ENCODE results near the gene NPC1L1. TPM values are rescaled to one million over a fixed set of nuclear protein-coding genes. Genes with fewer than 3 reads are reported as not detected.
A peak's percentile ranks its signal among the peaks of the same experiment; 100 is the strongest.

NPC1L1 gene
- total and polyA plus RNA-seq, 2 of the 13 experiments (the other 11 are each of a cell fraction or from before 2014, with no cell fraction given): 4.8 to 14.5 TPM

DNA sequence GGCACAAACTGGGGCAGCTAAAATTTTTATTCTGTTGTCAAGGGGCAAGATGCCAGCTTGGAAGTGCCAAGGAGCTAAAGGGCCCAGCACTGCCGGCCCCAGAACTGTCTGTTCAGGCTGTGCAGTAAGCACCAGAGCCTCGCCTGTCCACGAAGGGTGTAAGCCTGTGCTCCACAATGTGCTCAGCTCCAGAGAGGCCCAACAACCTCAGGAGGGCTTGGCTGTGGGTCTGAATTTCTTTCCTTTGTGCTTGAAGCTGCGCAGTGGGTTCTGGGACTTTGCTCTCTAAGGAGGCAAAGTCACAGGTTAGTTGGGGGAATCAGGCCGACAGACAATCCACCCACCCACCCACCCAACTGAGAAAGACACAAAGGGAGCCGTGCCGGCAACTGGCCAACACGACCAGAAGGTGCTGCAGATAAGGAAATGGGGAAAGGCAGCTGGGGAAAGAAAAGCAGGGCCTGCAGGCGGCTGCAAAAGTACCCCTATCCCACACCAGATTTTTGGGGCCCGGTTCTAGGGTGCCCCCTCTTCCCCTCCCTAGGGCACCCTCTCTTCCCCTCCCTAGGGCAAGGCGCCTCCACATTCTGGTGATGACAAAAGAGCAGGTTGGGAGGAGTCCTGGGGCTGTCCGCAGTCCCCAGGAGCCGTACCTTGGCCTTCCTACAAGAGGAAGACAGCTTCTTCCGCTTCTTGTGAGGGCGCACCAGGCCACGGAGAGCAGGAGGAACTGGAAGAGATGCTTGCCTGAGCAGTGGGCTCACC is 24.8 kb upstream of the NPC1L1 start:
- ATAC-seq (peak; percentile 33), DNase-seq (ENCODE audit: low spot score) (no peak), FAIRE-seq (no peak)
- no TSS peak for BruUV-seq (replicated peaks)
- Histone ChIP-seq H3K4me2 (ENCODE audit: low read depth, low read length) (no peak overlapping the region), H3K79me2 (ENCODE audit: insufficient read depth, low read length) (no peaks in the 10 kb centered on the region), H2AFZ (ENCODE audit: low read length) (no peak overlapping the region), H3K36me3 (replicated peaks in 1 of 2; ENCODE audit: control insufficient read depth in 1 of 2, insufficient read depth in 2 of 2, low read length in 2 of 2) (peaks cover 41 to 62% of the 10 kb centered on the region in 2 experiments), H3K4me1 (ENCODE audit: insufficient read depth, low read length) (peaks cover 34% of the 10 kb centered on the region), H3K4me3 (replicated peaks in 1 of 3; ENCODE audit: insufficient read depth in 1 of 3, low read depth in 2 of 3, low read length in 3 of 3) (no peak overlapping the region), H3K27me3 (ENCODE audit: control insufficient read depth in 1 of 2, insufficient read depth in 2 of 2, low read length in 2 of 2) (no peaks in the 10 kb centered on the region), H3K27ac (ENCODE audit: extremely low read length, insufficient read depth, low read length) (no peak overlapping the region), H3K9ac (ENCODE audit: insufficient read depth, low read depth, low read length) (no peak overlapping the region), H3K9me3 (ENCODE audit: low read length) (no peaks in the 10 kb centered on the region), H4K20me1 (ENCODE audit: insufficient read depth, low read length) (no peaks in the 10 kb centered on the region; the same call in 1 of the 2 replicates)
- intact Hi-C loops (cut with micrococcal nuclease; ENCODE audit: unreplicated experiment) (loop anchor here (1.0 to 2.0 kb wide), 3 partner anchors 23 to 325 kb away; no protein-coding TSS in a partner anchor), in situ Hi-C loops (cut with HindIII; ENCODE audit: extremely low pct_ligation_motif_present, low pct_unique_long_range_greater_than_20kb) (no loop called here)
- WGBS (ENCODE audit: low lambda C conversion rate): 93% methylated on average over 10 of the region's 16 CpGs
- CTCF ChIA-PET (ENCODE audit: low intra/inter-chr PET ratio, low total read pairs): interaction anchor here (0.8 to 2.5 kb wide), 4 partner anchors 29 to 325 kb away, joined by 3 to 14 read pairs (median 6); no protein-coding TSS in a partner anchor
- POLR2A ChIA-PET: interaction anchor here (0.8 to 4.2 kb wide), 8 partner anchors 7 to 113 kb away, joined by 3 to 45 read pairs (median 6); partner anchors contain the start of genes DDX56, NPC1L1, NUDCD3 and OGDH
- TF ChIP-seq POLR2AphosphoS2 (IDR thresholded peaks at IDR 0.05; ENCODE audit: low read depth, low read length) (no peak), MYC (CRISPR knock-in tag; IDR thresholded peaks at IDR 0.05; ENCODE audit: borderline replicate concordance) (0 out of 2 replicates have a peak, but pooled peaks have one; percentile 4), ASH2L (IDR thresholded peaks at IDR 0.05; ENCODE audit: insufficient read length, low read depth, low read length) (no peak), ZNF614 (CRISPR knock-in tag; IDR thresholded peaks at IDR 0.05; ENCODE audit: borderline replicate concordance) (peak; percentile 7; the same call in 1 of the 2 replicates), FOSL2 (CRISPR knock-in tag; IDR thresholded peaks at IDR 0.05) (peak; percentile 1; the same call in 1 of the 2 replicates), ZFP90 (CRISPR knock-in tag; IDR thresholded peaks at IDR 0.05; ENCODE audit: borderline replicate concordance) (0 out of 2 replicates have a peak, but pooled peaks have one; percentile 15), GABPB1 (CRISPR knock-in tag; IDR thresholded peaks at IDR 0.05) (no peak)
- TF ChIP-seq, protein P1, sequence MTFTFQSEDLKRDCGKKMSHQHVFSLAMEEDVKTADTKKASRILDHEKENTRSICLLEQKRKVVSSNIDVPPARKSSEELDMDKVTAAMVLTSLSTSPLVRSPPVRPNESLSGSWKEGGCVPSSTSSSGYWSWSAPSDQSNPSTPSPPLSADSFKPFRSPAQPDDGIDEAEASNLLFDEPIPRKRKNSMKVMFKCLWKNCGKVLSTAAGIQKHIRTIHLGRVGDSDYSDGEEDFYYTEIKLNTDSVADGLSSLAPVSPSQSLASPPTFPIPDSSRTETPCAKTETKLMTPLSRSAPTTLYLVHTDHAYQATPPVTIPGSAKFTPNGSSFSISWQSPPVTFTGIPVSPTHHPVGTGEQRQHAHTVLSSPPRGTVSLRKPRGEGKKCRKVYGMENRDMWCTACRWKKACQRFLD (CRISPR knock-in tag; IDR thresholded peaks at IDR 0.05; ENCODE audit: borderline replicate concordance): no peak
- TF ChIP-seq, protein P2, sequence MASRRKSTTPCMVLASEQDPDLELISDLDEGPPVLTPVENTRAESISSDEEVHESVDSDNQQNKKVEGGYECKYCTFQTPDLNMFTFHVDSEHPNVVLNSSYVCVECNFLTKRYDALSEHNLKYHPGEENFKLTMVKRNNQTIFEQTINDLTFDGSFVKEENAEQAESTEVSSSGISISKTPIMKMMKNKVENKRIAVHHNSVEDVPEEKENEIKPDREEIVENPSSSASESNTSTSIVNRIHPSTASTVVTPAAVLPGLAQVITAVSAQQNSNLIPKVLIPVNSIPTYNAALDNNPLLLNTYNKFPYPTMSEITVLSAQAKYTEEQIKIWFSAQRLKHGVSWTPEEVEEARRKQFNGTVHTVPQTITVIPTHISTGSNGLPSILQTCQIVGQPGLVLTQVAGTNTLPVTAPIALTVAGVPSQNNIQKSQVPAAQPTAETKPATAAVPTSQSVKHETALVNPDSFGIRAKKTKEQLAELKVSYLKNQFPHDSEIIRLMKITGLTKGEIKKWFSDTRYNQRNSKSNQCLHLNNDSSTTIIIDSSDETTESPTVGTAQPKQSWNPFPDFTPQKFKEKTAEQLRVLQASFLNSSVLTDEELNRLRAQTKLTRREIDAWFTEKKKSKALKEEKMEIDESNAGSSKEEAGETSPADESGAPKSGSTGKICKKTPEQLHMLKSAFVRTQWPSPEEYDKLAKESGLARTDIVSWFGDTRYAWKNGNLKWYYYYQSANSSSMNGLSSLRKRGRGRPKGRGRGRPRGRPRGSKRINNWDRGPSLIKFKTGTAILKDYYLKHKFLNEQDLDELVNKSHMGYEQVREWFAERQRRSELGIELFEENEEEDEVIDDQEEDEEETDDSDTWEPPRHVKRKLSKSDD (CRISPR knock-in tag; IDR thresholded peaks at IDR 0.05; ENCODE audit: low read depth): no peak
- TF ChIP-seq, protein P3, sequence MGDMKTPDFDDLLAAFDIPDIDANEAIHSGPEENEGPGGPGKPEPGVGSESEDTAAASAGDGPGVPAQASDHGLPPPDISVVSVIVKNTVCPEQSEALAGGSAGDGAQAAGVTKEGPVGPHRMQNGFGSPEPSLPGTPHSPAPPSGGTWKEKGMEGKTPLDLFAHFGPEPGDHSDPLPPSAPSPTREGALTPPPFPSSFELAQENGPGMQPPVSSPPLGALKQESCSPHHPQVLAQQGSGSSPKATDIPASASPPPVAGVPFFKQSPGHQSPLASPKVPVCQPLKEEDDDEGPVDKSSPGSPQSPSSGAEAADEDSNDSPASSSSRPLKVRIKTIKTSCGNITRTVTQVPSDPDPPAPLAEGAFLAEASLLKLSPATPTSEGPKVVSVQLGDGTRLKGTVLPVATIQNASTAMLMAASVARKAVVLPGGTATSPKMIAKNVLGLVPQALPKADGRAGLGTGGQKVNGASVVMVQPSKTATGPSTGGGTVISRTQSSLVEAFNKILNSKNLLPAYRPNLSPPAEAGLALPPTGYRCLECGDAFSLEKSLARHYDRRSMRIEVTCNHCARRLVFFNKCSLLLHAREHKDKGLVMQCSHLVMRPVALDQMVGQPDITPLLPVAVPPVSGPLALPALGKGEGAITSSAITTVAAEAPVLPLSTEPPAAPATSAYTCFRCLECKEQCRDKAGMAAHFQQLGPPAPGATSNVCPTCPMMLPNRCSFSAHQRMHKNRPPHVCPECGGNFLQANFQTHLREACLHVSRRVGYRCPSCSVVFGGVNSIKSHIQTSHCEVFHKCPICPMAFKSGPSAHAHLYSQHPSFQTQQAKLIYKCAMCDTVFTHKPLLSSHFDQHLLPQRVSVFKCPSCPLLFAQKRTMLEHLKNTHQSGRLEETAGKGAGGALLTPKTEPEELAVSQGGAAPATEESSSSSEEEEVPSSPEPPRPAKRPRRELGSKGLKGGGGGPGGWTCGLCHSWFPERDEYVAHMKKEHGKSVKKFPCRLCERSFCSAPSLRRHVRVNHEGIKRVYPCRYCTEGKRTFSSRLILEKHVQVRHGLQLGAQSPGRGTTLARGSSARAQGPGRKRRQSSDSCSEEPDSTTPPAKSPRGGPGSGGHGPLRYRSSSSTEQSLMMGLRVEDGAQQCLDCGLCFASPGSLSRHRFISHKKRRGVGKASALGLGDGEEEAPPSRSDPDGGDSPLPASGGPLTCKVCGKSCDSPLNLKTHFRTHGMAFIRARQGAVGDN (CRISPR knock-in tag; IDR thresholded peaks at IDR 0.05): peak; percentile 7; the same call in 1 of the 2 replicates
- TF ChIP-seq, protein P4, sequence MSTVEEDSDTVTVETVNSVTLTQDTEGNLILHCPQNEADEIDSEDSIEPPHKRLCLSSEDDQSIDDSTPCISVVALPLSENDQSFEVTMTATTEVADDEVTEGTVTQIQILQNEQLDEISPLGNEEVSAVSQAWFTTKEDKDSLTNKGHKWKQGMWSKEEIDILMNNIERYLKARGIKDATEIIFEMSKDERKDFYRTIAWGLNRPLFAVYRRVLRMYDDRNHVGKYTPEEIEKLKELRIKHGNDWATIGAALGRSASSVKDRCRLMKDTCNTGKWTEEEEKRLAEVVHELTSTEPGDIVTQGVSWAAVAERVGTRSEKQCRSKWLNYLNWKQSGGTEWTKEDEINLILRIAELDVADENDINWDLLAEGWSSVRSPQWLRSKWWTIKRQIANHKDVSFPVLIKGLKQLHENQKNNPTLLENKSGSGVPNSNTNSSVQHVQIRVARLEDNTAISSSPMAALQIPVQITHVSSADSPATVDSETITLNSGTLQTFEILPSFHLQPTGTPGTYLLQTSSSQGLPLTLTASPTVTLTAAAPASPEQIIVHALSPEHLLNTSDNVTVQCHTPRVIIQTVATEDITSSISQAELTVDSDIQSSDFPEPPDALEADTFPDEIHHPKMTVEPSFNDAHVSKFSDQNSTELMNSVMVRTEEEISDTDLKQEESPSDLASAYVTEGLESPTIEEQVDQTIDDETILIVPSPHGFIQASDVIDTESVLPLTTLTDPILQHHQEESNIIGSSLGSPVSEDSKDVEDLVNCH (CRISPR knock-in tag; IDR thresholded peaks at IDR 0.05): no peak

Measured in HepG2 (cell line).